Psoas muscle (tissue), 8 donors: ENCODE measurements around the gene AQP2. TPM values are rescaled to one million over a fixed set of nuclear protein-coding genes. Genes with fewer than 3 reads are reported as not detected.

Experiments
- ATAC-seq, 4 donors: fragments of 200-7000 bp; cut with Tn5 transposase; one replicate each; pipeline ENCODE4 v1.9.1; 2020; ENCODE audit warnings: moderate library complexity in 3 of 4, mild to moderate bottlenecking in 2 of 4
- DNase-seq, 2 donors: peaks; one replicate each; pipeline ENCODE4 v3.0.0-alpha.2; 2020
- H3K27ac ChIP-seq: fragments of 200-600 bp; one replicate; pipeline ENCODE4 v1.8.0; 2022
- H3K27me3 ChIP-seq, 3 donors: fragments of 200-600 bp in 1 of 3; one replicate each; pipeline versions ENCODE4 v1.6.1 to v1.8.0; 2013 to 2022; ENCODE audit warnings: low read length in 2 of 3, mild to moderate bottlenecking in 2 of 3, moderate library complexity in 1 of 3; ENCODE audit not compliant: insufficient read depth in 3 of 3
- H3K36me3 ChIP-seq, 2 donors: fragments of 200-600 bp in 1 of 2; one replicate each; pipeline versions ENCODE4 v1.6.1 to v1.8.0; 2013 to 2022; ENCODE audit warnings: low read depth in 1 of 2, mild to moderate bottlenecking in 1 of 2, moderate library complexity in 1 of 2; ENCODE audit not compliant: insufficient read depth in 1 of 2
- H3K4me1 ChIP-seq: fragments of 200-600 bp; one replicate; pipeline ENCODE4 v1.8.0; 2022
- H3K4me3 ChIP-seq: fragments of 200-600 bp; one replicate; pipeline ENCODE4 v1.8.0; 2022; ENCODE audit warnings: mild to moderate bottlenecking
- H3K9me3 ChIP-seq: fragments of 200-600 bp; one replicate; pipeline ENCODE4 v1.8.0; 2022
- WGBS, 3 donors: extraction: QIAGEN DNeasy Blood & Tissue Kit; methylation state at CpG; one replicate each; pipeline versions ENCODE4 v1.1.6 to v1.1.7; 2013; 5-methylcytosine and 5-hydroxymethylcytosine counted together
- intact Hi-C, 2 donors: fragments of 100-400 bp; cut with DNase I; formaldehyde crosslinking; loops; one replicate each; pipeline versions ENCODE4 v1.11.0 to v1.14.2; 2022
- polyA plus RNA-seq, 3 donors: library from polyadenylated mRNA; stranded (reverse); fragments of 200-250 nt; gene quantifications; one replicate each; pipeline ENCODE4 v1.2.3, GENCODE V29; 2013
- total RNA-seq, 4 donors: library from RNA; stranded (reverse); fragmentation: NEBNext Ultra II Directional in 2 of 4; extraction: Animal tissue kit (Norgen Biotek cat#: 25700) in 2 of 4; gene quantifications; one replicate each; pipeline versions ENCODE4 v1.2.1 to v1.2.4, GENCODE V29; 2021 to 2023
- TF ChIP-seq, protein P1 (sequence below): fragments of 200-600 bp; IDR thresholded peaks from one replicate; pipeline ENCODE4 v1.8.0; 2022; ENCODE audit warnings: antibody characterized with exemption
- donor health status: healthy with polysubstance abuse.
- donor health status: DM: no; HTN: no; CAD: no; lungs with moderate emphysema.
- donor health status: Bipolar disorder and iron deficiency.
- donor health status: healthy.
- donor health status: DM: yes; HTN: yes; CAD: no.
- donor health status: DM: no; HTN: no; CAD: no.
- donor health status: DM: no; HTN: no; CAD: no.
- donor health status: DM: yes; HTN: yes; CAD: no.

The AQP2 gene
- total and polyA plus RNA-seq, 7 donors = not detected

- TF ChIP-seq, protein P1, sequence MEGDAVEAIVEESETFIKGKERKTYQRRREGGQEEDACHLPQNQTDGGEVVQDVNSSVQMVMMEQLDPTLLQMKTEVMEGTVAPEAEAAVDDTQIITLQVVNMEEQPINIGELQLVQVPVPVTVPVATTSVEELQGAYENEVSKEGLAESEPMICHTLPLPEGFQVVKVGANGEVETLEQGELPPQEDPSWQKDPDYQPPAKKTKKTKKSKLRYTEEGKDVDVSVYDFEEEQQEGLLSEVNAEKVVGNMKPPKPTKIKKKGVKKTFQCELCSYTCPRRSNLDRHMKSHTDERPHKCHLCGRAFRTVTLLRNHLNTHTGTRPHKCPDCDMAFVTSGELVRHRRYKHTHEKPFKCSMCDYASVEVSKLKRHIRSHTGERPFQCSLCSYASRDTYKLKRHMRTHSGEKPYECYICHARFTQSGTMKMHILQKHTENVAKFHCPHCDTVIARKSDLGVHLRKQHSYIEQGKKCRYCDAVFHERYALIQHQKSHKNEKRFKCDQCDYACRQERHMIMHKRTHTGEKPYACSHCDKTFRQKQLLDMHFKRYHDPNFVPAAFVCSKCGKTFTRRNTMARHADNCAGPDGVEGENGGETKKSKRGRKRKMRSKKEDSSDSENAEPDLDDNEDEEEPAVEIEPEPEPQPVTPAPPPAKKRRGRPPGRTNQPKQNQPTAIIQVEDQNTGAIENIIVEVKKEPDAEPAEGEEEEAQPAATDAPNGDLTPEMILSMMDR = no peak
- ATAC-seq (peak in 1 of 4 donors; percentile 23), DNase-seq (peak; percentile 36 to 61)
- Histone ChIP-seq H3K4me3 (no peak overlapping the region), H3K27ac (no peak overlapping the region), H3K9me3 (no peaks in the 10 kb centered on the region), H3K36me3 (no peaks in the 10 kb centered on the region), H3K4me1 (no peaks in the 10 kb centered on the region), H3K27me3 (no peaks in the 10 kb centered on the region)
- WGBS, 3 donors = 40 to 49% (median 43%) methylated on average over 12 of the region's 12 CpGs
- intact Hi-C loops = no loop called here
These were observed 28.0 kb upstream of the AQP2 start for GRCh38 chr12:49922349-49923034.

- Histone ChIP-seq H3K27ac (no peak overlapping the region), H3K9me3 (no peaks in the 10 kb centered on the region), H3K27me3 (no peaks in the 10 kb centered on the region), H3K36me3 (no peaks in the 10 kb centered on the region), H3K4me3 (no peak overlapping the region), H3K4me1 (no peaks in the 10 kb centered on the region)
- TF ChIP-seq, protein P1 = no peak
- no peak for ATAC-seq
- peak in 1 of 2 donors; percentile 17 for DNase-seq
- intact Hi-C loops = no loop called here
- WGBS, 3 donors = 75 to 83% (median 80%) methylated on average over 7 of the region's 7 CpGs
These were observed 27.4 kb upstream of the AQP2 start for GRCh38 chr12:49923035-49923644.

DNA sequence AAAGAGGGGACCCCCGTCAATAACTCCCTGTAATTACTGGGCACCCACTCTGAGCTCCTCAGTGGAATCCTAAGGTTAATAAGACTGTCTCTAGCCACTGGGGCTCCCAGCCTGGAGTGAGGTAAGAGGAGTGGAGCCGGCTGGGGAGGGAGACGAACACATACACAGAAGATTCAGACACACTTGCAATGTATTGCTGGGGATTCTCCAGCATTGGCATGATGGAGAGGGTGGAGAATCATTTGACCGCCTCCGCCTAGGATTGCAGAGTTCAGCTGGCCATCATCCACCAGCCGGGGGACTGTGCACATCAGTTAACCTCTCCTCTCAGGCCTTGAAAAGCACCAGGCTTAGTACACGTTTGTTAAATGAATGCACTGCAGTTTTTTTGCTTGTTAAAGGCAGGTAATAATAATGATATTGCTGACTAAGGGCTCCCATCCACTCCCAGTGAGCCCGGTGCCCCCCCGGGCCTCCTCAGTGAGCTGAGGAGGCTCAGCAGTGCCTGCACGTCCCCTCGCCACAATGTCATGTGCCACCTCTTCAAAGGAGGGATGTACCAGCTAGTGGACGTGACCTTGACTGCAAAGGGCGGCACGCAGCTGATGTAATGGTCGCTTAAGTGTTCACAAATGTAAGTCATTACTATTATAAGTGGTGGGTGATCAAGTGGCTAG is 26.5 kb upstream of the AQP2 start:
- 86 to 87% (median 86%) methylated on average over 15 of the region's 15 CpGs for WGBS, 3 donors
- Histone ChIP-seq H3K36me3 (no peaks in the 10 kb centered on the region), H3K4me3 (no peak overlapping the region), H3K27ac (no peak overlapping the region), H3K4me1 (no peaks in the 10 kb centered on the region), H3K9me3 (no peaks in the 10 kb centered on the region), H3K27me3 (no peaks in the 10 kb centered on the region)
- TF ChIP-seq, protein P1 = no peak
- intact Hi-C loops = no loop called here
- peak; percentile 37 to 55 for DNase-seq
- no peak for ATAC-seq

DNA sequence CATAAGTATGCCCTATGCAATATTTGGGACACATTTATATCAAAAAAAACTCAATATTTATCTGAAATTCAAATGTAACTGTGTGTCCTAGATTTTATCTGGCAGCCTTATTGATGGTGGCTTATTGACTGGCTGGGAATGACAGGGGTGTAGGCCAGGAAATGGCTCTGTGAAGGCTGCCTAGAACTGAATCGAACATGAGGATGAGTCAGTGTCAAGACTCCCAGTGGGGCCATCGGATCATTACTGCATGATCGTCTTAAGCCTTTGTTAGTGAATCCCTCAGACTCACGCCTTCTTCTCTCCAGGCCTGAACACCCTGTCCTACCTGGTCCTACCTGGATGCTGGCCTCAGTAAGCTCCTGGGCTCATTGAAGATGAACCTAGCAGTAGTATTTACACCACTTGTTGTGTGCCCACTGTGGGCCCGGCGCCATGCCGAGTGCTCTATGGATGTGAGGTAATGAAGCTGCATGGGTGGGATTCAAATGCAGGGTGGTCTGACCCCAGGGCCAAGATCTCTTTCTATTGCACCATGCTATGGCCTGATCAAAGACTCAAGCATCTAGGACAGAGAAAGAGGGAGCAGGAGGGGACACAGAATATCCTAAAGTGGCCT is 25.8 kb upstream of the AQP2 start:
- H3K4me1 ChIP-seq = no peaks in the 10 kb centered on the region
- 83 to 85% (median 83%) methylated on average over 7 of the region's 7 CpGs for WGBS, 3 donors
- H3K4me3 ChIP-seq = no peak overlapping the region
- ATAC-seq (no peak), DNase-seq (peak in 1 of 2 donors; percentile 40)
- H3K9me3 ChIP-seq = no peaks in the 10 kb centered on the region
- intact Hi-C loops = no loop called here
- no peaks in the 10 kb centered on the region for H3K36me3 ChIP-seq
- no peaks in the 10 kb centered on the region for H3K27me3 ChIP-seq
- TF ChIP-seq, protein P1 = no peak
- no peak overlapping the region for H3K27ac ChIP-seq
